Nucleus accumbens (tissue), 56 donors: ENCODE data around the gene BOD1L1.

Source experiments
- DNase-seq, 56 donors: peaks; one replicate each; lab custom pipeline; 2025; lab: John Stamatoyannopoulos, UW

Gene BOD1L1

DNA sequence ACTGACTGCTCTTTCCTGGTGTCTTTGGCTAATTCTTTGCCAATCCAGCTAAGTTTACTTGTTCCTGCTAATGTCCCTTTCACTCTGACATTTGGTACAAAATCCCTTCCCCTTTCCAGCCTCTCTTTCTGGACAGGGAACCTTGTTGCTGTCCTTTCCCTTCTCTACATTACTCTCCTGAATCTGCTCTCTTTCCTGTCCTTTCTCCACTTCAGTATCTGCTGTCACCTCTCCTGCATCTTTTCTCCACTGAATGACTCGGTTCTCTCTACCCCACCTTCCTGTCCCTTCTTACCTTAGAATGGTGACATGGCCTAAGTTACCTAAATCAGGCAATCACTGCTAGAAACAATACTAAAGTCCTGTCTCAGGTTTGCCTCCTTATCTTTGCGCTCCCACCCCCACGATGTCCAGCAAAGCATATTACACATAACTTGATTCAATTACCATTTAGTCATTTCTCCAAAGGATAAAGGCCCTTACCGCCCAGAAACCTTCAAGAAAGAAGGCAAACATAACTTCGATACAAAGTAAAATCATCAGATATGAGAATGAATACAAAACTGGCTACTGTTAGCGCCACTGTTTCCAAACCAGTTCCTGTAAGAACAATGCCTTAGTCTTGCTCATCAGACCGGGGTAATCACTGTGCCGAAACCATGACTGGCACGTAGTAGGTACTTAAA is 890 bp downstream of the BOD1L1 start:
- DNase-seq = no peak

DNA sequence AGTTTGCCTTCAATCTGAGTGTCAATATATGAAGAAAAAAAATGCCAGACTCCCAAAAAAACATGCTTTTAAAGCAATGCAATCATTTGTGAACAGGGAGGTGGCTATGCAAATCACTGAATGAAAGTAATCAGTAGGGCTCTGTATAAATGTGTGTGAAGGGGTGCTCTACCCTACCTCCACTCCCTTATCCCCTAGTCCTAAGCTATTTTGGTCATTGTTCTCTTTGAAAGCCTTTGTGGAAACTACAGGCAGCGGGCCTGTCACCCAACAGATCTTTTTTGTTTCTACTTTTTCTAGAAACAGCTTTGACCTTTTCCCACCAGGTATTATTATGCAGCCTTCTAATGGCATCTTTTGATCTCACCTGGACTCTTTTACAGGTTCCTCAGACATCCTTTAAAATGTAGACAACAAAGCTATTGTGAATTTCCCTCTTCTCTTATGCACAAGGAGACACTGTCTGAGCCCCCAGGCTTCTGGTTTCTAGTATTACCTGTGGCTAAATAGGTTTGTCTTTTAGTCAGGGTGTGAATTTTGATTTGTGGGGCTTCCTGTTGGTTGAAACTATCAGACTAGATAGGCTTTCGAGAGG is 9.2 kb downstream of the BOD1L1 start:
- no peak for DNase-seq

DNA sequence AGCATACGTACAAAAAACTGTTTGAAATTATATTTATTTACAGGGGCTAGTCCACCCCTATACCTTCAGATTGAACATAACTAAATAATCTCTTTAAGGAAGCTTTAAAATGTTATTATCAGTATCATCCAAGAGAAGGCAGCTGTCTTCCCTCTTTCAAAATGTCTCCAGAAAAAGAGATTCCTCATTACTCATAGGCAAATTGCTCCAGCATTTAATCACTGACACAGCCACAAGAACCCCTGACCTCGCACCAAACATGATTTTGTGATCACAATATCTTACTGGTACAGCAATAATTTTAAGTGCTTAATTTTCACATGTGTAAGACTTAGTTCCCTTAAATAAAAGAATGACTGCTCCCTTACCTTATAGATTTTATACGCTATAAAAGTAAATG is 9.7 kb downstream of the BOD1L1 start:
- DNase-seq = no peak

DNA sequence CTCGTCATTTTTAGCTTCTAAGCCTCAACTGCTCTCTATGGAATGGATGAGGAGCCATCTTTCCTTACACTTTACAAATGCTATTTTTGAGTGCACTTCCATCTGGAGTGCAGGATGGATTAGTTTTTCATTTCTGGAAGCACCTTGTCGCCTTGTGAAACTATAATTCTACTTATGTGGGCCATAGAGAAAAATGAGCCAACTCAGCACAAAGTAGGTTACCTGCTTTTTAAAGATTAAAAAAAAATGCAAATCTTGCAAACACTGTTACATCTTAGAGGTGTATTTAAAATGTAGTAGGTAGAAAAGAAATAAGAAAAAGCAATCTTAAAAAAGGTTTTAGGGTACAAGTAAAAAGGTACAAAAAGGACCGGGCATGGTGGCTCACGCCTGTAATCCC is 10.9 kb downstream of the BOD1L1 start:
- no peak for DNase-seq

DNA sequence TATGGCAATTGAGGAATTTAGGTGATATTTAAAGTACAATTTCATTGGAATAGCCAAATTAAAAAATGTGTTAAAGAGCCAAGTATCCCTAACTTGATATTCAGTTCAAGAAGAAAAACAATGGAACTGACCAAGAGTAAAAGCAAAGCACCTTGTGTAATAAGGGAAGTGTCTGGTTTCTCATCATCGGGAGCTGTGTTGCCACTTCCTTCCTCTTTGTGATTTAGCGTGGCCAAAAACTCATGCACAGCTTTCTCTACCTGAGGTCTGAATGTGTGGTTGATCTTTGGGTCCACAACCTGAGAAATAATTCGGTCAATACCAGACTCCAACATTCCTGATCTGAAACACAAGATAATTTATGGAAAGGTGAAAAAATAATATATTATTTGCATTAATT is 12.4 kb downstream of the BOD1L1 start:
- DNase-seq = no peak

DNA sequence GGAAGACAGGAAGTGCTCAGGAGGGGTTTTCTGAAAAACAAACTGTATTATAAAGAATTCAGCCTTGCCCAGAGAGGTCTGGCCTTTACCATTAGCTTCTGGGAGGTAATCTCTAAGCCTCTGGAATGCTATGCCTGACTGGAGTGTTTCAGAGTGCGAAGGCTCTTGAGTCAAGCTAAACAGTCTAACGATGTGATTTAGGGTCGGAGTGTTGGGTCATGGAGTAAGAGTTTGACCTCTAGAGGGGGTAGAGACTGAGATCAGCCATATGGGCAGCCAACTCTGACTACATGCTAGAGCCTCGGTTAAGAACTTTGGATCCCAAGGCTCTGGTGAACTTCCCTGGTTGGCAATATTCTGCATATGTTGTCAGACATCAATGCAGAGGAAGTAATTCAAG is 15.0 kb downstream of the BOD1L1 start:
- no peak for DNase-seq

DNA sequence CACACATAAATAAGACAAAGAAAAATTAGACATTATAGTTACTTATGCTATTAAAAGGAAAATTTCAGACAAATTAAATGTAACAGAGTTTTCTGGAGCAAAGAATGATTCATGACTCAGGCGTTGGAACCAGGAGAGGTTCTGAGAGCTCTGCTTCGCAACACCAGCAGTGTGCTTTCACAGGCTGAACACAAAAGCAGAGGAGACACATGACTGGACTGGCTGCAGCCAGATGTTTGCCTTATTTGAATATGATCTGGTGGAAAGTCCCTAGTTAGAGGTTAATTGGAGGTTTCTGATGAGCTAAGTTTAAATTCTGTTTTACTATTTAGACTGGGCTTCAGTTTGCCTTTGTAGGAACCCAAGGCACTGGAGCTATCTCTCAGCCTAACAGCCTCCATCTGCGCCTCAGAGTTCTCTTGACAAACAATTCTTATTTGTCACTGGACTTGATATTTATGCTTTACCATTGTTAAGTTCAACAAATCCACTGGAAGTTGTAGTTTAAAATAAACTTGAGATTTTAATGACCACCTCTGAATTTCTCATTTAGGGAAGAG is 16.2 kb downstream of the BOD1L1 start:
- peak in 2 of 56 donors; percentile 2 to 4 for DNase-seq

DNA sequence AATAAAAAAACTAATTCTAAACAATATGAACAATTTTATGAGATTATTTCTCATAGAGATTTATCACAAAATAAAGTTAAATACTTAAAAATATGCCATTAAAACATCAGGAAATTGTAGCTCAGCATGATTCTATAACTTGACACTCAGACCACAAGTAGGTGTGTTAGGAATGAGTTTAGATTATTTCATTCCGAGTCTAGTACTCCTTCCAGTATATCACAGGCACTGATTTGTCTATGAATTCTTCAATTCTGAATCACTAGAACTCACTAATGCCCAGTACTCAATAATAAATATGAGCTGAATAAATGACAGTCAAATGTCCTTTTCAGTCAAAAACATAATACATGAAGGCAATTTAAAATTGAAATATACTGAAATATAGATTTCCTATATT is 22.2 kb downstream of the BOD1L1 start:
- no peak for DNase-seq

DNA sequence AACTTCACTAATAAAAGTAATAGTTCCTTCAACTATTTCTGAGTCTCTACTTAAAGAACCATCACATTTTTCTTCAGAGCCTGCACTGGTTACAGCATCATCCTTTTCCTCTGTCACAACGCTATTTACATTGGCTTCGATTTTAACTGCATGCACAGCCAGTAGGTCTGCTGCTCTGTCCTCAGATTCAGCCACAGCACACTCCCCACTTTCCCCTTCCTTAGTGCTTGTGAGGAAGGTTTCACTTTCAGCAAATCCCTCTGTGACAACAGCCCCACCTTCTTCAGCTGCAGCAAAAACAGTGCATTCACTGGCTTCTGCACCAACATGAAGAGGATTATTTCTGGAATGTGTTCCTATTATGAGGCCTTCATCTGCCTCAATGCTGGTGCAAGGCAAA is 25.7 kb downstream of the BOD1L1 start:
- DNase-seq = no peak

DNA sequence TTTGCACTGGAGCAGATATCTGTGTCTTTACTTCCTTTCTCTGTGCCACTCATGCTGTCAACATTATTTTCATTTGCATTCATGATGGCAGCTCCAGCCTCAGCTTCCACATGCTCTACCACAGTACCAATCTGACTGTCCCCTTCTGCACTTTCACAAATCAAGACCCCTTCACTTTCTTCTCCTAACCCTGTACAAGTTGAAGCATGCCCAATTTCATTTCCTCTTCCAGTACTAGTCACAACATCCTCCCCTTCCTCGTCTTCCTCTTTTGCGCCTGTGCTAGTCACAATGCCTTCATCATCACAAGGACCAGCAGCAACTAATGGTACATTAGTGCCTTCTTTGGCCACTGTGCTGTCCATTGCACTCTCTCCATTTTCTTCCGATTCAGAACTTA is 26.5 kb downstream of the BOD1L1 start:
- DNase-seq = peak in 2 of 56 donors; percentile 6 to 37

DNA sequence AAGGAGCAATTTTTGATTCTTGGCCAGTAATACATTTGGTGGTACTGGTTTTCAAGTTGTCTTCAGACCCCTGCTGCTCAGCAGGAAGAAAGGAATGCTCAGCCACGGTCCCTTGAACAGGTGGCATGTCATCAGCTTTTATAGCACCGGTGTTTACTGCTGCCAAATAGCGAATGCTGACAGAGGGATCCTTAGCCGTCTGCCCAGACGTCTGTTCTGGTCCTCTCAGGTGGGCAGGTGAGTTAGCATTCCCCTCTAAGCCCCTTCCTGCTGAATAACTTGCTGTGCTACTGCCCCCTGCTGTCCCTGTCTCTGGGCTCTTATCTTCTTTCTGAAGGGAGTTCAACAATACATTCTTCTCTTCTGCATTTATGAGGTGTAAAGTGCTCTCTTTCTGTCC is 28.4 kb downstream of the BOD1L1 start:
- no peak for DNase-seq

DNA sequence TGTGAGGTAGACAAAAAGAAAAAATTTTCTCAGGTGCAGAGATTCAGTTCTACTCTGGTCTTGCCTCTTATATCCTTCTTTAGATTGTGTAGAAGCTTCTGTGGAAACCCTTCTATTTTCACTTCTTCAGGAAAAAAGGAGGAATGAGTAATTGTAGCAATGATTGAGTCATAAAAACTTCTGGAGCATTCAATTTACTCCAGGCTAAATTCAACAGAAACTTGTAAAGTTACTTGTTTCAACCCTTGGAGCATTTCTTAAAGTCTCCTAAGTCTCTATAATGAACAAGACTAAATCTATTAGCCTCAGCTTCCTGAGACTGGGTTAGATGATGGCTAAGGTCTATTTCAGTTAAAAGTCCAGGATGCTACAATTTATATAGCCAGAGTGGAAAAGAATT is 29.9 kb downstream of the BOD1L1 start:
- DNase-seq = no peak

DNA sequence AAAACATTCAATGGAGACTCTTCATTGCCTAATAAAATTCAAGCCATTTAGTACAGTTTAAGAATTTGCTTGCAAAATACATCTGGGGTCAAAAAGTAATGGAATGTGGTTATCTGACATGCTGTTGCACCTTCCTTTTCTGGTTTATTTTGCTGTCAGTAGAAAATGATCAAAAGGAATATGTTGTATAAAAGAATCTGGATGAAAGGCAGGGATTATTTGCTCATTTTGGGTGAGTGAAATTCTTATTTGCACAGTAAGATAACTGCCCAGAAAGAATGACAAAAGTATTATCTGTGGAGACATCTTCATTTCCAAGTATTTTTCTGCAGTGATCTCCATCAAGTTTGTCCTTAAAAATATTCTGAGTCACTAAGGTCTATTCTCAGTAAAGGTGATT is 30.4 kb downstream of the BOD1L1 start:
- DNase-seq = no peak

DNA sequence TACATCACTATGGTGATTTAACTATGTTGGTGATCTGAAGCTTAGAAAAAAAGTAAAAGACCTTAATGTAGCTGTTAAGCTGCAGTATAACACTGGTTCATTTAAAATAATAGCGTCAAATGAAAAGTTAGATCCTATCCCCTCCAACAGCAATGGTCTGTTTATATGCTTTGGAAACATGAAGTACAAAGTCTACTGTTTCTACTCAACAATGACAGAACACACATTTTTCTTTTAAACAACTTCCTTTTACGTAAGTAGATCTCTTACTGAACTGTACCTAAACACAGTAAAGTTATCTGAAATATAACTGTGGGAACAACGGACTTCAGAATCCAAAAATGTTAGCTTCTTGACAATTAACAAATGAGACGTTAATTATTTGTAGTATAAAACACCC is 35.3 kb downstream of the BOD1L1 start:
- DNase-seq = no peak

DNA sequence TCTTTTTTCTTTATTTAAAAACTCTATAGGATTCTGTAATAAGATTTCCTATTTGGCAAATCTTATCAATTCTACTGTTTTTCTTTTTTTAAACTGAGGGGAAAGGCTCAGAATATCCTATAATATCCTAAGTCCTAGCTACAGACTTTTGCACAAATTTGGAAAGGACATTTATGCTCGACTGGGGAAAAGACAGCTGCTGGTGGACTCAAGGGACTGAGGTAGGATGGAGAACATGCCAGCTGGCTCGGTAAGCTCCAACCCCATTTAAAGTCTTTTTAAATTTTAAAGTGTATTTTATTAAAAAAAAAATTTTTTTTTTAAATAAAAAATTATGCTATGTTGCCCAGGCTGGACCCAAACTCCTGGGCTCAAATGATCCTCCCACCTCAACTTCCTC is 36.8 kb downstream of the BOD1L1 start:
- DNase-seq = no peak

DNA sequence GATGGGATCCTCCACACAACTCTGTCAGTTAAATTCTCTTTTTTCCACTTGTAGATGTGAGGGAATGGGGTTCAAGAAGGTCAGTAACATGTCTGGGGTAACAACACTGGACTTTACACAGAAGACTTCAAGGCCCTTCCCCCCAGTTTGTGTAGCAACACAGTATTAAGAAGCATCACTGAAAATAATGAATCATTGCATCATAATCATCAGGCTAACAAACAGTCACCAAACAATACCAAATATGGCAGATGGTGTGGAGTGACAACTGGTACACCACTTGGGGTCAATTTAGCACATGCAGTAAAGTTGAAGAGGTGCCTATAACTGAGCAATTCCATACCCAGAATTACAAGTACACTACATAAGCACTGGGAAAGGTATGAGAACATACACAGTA is 38.6 kb downstream of the BOD1L1 start:
- no peak for DNase-seq

DNA sequence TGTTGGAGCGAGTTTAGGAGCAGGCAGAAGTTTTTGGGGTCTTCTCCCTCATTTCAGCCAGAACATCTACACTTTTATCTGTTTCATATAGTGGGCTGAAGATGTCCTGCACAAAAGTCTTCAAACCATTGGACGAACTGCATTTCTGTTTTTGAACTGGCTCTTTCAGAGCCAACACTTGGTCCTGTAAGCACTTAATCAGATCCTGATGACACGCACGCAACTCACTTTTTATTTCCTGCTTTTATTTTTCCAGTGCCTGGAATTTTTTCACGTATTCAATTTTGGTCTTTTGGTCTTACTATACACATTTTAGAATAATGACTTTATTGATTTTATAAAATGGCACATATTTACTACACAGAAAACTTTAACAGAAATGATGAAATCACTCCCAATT is 43.0 kb downstream of the BOD1L1 start:
- no peak for DNase-seq

DNA sequence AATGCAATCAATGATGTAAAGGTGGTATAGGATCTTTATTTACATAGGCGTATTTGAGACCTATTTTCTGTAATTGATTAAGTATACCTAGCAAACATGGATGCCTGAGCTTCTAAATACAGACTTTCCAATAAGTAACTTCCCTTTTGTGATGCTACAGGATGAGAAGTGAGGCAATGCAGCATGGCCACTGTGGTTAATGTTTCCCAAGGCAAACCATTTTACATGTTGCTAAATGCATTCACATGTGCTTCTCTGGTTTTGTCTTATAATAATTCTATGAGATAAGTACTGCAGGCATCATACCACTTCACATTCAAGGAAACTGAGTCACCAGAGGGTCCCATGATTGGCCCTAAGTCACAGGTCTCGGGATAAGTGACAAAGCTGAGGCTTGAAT is 47.5 kb downstream of the BOD1L1 start:
- DNase-seq = no peak

DNA sequence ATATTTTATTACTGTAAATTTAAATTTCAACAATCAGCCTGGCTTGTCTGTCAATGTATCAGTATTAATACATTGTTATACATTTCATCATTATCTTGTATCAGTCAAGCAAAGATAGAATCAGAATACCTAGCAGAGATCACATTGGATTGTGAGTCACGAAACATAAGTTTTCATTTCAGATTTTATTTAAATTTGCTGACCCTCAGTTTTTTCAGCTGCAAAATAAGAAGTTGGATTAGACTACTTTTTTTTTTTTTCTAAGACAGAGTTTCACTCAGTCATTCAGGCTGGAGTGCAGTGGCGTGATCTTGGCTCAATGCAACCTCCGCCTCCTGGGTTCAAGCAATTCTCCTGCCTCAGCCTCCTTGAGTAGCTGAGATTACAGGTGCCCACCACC is 49.9 kb downstream of the BOD1L1 start:
- DNase-seq = no peak

DNA sequence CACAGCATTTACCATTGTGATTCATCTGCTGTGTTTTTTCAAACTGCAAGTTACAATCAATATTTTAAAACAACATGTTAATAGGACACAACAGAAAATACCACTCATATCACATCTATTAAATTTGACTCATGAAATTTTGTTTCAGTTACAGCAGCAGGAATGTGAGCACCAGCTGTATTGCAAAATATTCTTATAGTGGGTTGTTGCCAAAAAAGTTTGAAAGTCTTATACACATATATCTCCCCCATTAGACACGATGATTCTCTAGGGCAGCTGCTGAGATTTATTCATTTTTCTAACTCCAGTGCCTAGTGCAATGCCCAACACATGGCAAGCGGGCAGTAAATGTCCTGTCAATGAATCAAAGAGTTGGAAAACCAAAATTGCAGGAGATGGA is 56.6 kb downstream of the BOD1L1 start:
- no peak for DNase-seq

DNA sequence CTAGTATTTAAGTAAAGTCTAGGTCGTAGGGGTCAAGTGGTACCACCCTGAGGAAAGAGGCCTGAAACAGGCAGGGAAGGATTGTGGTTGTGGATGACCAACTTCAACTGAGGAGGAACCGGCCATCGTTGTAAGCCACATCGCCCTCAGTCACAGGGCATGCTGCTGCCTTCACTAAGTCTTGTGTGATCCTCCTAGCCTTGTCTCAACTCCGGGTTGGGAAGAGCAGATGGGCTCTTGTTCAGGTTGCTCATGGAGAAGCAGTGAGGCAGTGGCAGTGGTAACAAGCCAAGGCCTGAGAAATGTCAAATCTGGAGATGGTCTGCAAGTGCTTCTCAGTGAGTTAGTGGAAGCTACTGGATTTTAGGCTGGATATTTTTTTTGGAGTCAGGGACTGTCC is 60.4 kb downstream of the BOD1L1 start:
- DNase-seq = no peak

DNA sequence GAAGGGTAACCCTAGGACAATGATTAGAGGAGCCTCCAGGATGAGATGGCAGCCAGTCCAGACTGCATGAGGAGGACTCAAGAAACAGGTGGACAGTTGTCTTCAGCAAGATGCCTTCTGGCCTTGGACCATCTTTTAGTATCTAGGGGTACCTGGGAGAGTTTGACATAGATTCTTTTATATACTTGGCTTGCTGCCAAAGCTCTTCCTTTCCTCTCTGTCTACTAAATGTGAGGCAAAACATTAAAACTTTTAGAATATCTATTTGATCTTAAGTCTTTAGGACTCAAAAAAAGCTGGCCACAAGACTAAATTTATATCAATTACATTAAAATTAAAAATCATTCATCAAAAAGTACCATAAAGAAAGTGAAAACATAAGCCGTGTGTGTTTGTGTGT is 64.6 kb downstream of the BOD1L1 start:
- no peak for DNase-seq

DNA sequence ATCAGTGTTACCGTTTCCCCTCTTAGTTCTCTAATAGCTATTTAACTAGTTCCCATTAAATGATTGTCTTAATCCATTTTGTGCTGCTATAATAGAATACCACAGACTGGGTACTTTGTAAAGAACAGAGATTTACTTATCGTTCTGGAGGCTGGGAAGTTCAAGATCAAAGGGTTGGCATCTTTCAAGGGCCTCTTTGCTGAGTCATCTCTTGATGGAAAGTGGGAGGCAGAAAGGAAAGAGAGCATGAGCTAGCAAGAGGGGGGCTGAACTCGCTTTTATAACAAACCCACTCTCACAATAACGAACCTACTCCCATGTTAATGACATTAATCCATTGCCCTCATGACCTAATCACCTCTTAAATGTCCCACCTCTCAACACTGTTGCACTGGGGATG is 65.9 kb downstream of the BOD1L1 start:
- no peak for DNase-seq
